NCI-H82 treated with DMSO at 0.1 percent for 48 hours (cell line): Measurements from ENCODE around the gene ARHGAP4.

Experiments
- DNase-seq: peaks from one replicate; lab custom pipeline; 2025; ENCODE audit not compliant: unreplicated experiment; lab: John Stamatoyannopoulos, UW

The ARHGAP4 gene

GRCh38 chrX:153883163-153883843 is 42.8 kb downstream of the ARHGAP4 start:
- DNase-seq: no peak

DNA sequence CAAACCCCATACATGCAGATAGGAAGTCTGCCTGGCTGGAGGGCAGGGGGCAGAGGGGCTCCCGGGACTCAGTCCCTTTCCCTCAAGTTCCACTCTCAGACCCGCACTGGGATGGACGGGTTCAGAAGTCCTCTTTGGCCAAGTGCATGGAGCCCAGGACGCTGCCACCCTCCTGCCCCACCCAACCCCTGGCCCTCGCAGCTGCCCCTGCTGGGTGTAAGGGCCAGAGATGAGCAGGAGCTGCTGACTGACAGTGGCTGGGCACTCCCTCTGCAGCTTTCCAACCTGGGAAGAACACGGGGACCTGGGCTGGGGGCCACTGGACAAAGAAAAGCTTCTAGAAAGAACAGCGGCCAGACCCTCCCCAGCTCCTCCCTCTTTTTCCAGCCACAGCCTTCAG is 43.5 kb downstream of the ARHGAP4 start:
- DNase-seq: no peak

DNA sequence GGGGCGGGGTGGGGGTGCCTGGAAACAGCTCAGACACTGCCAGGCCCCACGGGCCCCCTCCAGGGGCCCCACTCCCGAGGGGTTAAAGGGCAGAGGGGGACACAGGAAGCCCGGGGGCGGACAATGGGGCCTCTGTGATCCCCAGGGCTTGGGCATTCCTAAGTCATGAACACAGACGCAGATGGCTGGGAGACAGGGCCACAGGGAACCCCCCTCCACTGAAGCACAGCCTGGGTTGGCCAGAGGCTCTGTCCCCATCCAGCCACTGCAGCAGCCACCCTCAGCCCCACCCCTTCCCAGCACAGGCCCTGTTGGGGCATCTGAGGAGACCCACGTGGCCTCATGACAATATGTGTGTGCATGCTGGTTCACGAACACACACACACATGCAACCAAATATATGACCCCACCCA is 44.0 kb downstream of the ARHGAP4 start:
- no peak for DNase-seq

- no peak for DNase-seq
Measured at GRCh38 chrX:153881281-153881680, 44.8 kb downstream of the ARHGAP4 start.

DNA sequence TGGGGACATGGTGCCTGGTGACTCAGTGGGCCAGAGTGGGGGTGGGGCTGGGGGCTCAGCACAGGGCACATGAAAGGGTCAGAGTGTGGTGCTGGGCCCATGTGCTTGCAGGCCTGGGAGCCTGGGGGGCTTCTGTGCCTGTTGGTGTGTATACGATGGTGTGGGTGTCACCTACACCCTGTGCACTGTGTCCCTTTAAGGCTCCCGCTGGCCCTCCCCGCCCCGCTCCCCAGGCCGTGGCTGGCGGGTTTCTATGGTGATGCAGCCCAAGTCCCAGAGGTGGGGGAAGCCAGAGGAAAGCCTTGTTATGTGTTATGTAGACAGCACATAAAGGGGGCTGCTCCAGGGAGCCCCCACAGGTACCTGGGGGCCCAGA is 45.6 kb downstream of the ARHGAP4 start:
- no peak for DNase-seq

GRCh38 chrX:153879741-153880439 is 46.2 kb downstream of the ARHGAP4 start:
- DNase-seq: no peak

DNA sequence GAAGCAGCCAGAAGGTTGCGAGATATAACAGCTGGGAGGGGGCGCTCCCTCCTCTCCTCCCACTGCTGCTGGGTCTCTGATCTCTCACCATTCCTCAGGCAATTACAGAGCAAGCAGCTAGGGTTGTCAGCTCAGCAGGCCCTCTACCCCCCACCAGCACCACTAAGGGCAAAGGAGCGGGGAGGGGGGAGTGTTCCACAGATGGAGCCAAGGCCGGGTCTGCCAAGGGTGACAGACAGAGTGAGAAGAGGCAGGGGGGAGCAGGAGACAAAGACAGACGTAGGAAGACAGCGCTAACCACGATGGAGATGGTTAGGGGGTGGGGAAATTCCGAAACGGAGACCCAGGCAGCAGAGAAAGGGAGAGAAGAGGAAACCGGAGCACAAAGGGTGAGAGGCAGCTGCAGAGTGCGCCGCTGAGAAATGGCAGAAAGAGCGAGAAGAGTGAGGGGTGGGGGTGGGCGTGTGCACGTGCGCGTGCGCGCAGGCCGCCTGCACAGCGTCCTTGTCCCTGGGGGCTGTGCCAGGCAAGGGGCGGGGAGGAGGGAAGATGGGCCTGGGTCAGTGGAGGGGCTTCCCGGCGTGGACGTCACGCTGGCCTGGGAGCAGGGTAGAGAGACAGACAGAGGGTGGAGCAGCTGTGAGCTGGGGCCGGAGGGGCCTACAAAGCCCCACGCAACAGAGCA is 47.0 kb downstream of the ARHGAP4 start:
- peak; percentile 73 for DNase-seq

DNA sequence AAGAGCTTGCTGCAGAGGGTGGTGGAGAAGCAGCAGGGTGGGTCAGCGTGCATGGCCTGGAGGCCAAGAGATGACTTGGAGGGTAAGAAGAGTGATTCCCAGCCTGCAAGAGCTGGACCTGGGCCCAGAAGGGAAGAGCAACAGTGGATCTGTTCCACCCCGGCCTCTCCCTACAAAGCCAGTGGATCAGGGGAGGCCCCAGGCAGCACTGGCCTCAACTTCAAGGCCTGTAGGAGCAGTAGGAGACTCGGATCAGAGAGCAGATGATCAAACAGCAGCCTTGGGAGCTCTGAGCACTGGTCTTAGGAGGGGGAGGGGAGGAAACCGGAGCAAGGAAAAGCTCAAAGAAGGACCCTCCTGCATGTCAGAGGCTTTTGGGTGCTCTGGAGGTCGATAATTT is 47.7 kb downstream of the ARHGAP4 start:
- DNase-seq: no peak

DNA sequence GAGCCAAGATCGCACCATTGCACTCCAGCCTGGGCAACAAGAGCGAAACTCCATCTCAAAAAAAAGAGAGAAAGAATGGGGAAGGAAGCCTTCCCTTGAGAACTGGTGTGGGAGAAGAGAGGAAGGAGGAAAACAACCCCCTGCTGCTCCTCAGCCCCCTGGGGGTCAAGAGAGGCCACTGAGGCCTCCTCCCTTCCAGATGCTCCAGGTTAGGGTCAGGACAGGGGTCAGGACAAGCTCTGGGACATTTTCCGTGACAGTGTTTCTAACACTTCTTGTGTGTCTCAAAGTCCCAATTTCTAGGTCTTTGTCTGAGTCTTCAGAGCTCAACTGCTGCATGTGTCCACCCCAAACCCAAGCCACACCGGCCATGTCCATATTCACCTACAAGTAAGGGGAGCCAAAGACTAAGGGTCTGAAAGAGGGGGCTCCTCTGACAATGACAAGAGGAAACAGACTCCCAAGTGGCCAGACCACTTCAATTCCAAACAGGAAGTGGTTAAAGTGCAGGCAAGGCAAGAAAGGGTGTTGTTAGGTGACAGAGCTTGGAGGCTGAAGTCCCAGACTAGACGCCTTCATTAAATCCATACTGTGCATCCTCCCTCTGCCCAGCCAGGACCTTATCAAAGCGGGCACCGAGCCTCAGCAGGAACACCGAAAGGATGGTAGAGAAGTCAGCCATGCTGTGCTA is 48.3 kb downstream of the ARHGAP4 start:
- DNase-seq: no peak

GRCh38 chrX:153876112-153876491 is 50.0 kb downstream of the ARHGAP4 start:
- no peak for DNase-seq

DNA sequence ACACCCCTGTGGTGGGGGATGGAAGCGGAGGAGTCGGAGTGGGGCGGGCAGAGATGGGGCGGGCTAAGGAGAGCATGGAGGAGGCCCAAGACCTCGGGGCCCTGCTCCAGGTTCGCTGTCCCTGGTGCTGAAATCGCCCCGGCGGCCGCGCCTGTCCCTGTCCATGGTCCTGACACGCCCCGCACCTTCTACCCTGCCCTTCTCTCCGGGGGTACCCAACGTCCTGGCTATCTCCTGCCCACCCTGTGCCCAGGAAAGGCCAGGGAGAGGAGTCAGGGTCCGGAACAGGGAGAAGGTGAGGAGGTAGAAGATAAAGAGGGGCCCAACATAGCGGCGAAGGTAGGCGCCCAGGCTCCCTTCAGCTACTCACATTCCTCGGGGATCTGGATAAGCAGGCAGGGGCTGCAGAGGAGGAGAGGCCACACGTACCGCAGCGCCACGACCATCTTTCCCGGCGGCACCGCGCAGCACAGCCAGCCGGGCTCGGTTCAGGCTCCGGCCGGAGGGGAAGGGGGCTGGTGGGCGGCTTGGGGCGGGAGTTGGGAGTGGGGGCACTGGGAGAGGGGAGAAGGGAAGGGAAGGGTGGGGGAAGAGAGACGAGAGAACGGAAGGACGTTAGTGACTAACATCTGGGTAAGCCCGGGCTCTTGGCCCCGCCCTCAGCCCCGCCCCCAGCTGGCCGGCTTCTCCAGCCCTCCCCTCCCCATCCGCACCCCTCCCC is 50.5 kb downstream of the ARHGAP4 start:
- no peak for DNase-seq

- no peak for DNase-seq
Measured at GRCh38 chrX:153874366-153875125, 51.5 kb downstream of the ARHGAP4 start.

GRCh38 chrX:153874085-153874365 is 52.0 kb downstream of the ARHGAP4 start:
- DNase-seq: no peak

DNA sequence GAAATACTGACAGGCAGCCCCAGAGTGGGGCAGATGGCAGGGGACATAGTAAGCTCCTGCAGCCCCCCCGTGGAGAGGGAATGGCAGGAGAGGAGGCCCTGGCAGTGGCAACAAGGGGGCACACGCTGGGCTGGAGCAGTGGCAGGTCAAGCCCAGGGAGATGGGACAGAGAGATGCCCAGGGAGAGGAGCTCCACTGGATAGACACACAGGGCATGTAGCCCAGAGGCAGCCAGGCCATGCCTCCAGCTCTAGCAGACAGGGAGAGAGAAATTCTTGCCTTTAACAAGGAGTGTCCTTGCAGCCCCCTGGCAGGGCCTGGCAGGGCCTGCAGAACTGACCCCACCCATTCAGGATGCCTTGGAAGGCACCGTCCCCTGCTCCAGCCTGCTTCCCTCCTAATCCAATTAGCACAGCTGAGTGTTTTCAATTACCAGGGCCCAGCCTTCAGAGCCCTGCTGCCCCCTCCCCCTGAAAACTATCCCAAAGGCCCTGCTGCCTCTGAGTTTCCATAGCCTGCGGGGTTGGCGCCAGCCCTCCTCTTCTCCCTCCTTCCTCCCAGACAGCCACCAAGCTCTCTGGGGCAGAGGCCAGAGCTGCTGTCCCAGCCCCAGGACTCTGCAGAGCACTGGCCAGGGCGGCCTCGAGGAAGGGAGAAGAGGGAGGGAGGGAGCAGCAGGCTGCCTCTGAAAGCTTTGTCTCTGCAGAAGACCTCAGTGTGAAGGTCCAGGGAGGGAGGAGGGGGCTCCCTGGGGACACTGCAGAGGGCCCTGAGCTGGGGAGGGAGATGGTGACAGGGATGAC is 52.6 kb downstream of the ARHGAP4 start:
- DNase-seq: peak; percentile 79

DNA sequence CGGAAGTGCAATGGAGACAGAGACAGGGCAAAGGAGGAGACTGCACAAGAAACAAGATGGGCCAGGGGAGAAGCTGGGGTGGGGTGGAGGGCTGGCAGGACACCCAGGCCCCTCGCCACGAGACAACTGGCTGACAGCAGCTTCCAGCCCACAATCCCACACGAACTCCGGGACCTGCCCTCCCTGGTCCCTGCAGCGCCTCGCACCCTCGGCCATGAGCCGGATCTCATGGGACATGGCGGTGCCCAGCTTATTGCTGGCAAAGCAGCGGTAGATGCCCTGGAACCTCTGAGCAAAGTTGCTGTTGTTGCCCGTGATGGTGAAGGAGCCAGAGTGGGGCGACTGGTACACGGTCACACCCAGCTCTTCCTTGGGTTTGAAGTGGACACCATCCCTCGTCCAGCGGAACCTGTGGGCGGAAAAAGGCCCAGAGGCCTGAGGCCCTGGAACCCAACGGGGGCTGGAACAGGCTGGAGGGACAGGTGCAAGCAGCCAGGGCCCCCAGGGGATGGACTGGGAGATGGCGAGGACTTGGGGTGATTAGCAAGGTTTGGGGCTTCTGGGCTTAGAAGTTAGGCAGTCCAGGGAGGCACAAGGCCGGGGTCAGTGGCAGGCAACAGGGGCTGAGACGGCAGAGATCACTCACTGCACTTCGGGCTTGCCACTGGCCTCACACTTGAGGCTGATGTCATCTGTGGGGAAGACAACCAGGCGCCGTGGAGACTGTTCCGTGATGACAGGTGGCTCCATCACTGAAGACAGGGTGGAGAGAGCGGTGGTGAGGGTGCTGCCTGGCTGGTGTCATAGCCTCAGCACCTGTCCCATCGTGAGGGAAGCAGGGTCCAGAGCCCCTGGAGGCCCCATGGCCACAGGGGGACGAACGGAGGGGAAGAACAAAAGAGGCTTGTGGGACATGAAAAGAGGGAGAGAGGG is 53.9 kb downstream of the ARHGAP4 start:
- DNase-seq: no peak

DNA sequence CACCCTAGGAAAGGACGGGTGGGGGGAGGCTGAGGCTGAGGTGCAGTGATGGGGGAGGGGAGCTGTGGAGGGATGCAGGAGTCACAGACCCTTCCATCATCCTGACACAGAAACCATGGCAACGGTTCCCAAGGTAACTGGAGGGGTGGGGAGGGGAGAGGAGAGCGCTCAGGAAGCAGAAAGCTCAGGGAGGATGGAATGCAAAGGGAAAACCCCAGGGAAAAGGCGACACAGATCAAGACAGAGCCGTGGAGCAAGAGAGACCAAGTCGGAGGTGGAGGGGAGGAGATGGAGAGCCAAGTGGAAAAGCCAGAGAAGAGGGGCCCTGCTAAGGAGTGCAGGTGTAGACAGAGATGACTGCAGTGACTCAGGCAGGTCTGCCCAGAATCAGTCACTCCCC is 54.6 kb downstream of the ARHGAP4 start:
- DNase-seq: no peak

GRCh38 chrX:153870791-153871360 is 55.2 kb downstream of the ARHGAP4 start:
- no peak for DNase-seq

GRCh38 chrX:153870288-153870690 is 55.8 kb downstream of the ARHGAP4 start:
- no peak for DNase-seq
